ENCODE data around the gene SLC2A5.

Gene SLC2A5

DNA sequence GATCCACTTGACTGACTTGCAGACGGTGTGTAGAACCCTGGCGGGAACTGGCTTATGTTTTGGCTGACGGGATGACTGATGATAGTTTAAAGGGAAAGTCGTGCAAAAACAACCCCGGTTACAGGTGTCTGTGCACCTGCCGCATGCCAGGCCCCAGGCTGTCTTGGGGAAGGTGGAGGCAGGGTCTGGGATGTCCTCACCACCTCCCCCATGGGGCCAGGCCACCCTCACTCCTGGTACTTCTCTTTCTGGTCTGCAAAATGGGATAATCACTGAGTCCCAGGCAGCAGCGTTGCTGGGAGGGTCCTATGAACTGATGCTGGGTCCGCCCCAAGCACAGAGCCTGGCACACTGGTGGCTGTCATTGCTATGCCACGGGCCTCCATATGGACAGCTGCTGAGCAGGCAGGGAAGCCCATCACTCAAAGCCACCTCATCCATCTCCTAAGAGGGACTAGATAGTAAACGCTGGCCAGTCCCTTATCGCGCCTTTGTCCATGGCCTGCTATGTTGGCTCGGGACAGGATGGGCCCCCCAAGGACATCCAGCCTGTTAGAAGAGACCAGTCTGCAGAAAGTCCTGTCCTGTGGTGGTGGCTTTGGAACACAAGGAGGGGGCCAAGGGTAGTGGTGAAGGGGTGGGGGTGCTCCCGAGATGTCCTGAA is 28.2 kb downstream of the SLC2A5 start:
- TF ChIP-seq POLR2AphosphoS5 (IDR thresholded peaks at IDR 0.05; ENCODE audit: low read depth, low read length) (no peak), FOXP2 (optimal IDR thresholded peaks at IDR 0.05; ENCODE audit: borderline replicate concordance, extremely low read depth, extremely low read length, insufficient read depth) (no peak), TAF1 (IDR thresholded peaks at IDR 0.05; ENCODE audit: borderline replicate concordance, insufficient read depth, low read length) (no peak), SIN3A (IDR thresholded peaks at IDR 0.05; ENCODE audit: borderline replicate concordance, insufficient read depth, low read length) (no peak)
- TF ChIP-seq, protein P1, sequence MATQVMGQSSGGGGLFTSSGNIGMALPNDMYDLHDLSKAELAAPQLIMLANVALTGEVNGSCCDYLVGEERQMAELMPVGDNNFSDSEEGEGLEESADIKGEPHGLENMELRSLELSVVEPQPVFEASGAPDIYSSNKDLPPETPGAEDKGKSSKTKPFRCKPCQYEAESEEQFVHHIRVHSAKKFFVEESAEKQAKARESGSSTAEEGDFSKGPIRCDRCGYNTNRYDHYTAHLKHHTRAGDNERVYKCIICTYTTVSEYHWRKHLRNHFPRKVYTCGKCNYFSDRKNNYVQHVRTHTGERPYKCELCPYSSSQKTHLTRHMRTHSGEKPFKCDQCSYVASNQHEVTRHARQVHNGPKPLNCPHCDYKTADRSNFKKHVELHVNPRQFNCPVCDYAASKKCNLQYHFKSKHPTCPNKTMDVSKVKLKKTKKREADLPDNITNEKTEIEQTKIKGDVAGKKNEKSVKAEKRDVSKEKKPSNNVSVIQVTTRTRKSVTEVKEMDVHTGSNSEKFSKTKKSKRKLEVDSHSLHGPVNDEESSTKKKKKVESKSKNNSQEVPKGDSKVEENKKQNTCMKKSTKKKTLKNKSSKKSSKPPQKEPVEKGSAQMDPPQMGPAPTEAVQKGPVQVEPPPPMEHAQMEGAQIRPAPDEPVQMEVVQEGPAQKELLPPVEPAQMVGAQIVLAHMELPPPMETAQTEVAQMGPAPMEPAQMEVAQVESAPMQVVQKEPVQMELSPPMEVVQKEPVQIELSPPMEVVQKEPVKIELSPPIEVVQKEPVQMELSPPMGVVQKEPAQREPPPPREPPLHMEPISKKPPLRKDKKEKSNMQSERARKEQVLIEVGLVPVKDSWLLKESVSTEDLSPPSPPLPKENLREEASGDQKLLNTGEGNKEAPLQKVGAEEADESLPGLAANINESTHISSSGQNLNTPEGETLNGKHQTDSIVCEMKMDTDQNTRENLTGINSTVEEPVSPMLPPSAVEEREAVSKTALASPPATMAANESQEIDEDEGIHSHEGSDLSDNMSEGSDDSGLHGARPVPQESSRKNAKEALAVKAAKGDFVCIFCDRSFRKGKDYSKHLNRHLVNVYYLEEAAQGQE (IDR thresholded peaks at IDR 0.05; ENCODE audit: insufficient read depth in 1 of 2, low read depth in 2 of 2, low read length in 2 of 2), result no peak

DNA sequence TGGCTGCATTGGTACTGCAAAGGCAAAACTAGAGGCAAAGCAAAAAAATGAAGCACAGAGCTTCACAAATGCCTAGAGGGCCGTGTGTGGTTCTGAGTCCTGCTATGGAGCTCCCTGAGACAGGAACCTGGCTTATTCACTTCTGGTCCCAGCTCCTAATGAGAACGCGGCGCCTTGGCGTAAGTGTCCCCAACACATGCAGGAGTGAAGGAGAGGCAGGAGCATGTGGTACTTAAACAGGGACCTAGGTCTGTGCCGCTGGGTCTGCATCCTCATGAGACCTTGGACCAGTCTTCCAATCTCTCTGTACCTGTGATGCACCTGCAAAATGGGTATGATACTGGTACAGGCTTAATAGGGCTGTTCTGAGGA is 28.8 kb downstream of the SLC2A5 start:
- TF ChIP-seq SIN3A (IDR thresholded peaks at IDR 0.05; ENCODE audit: borderline replicate concordance, insufficient read depth, low read length) (no peak), POLR2AphosphoS5 (IDR thresholded peaks at IDR 0.05; ENCODE audit: low read depth, low read length) (no peak)
- TF ChIP-seq, protein P1 (IDR thresholded peaks at IDR 0.05; ENCODE audit: insufficient read depth in 1 of 2, low read depth in 2 of 2, low read length in 2 of 2), result no peak

DNA sequence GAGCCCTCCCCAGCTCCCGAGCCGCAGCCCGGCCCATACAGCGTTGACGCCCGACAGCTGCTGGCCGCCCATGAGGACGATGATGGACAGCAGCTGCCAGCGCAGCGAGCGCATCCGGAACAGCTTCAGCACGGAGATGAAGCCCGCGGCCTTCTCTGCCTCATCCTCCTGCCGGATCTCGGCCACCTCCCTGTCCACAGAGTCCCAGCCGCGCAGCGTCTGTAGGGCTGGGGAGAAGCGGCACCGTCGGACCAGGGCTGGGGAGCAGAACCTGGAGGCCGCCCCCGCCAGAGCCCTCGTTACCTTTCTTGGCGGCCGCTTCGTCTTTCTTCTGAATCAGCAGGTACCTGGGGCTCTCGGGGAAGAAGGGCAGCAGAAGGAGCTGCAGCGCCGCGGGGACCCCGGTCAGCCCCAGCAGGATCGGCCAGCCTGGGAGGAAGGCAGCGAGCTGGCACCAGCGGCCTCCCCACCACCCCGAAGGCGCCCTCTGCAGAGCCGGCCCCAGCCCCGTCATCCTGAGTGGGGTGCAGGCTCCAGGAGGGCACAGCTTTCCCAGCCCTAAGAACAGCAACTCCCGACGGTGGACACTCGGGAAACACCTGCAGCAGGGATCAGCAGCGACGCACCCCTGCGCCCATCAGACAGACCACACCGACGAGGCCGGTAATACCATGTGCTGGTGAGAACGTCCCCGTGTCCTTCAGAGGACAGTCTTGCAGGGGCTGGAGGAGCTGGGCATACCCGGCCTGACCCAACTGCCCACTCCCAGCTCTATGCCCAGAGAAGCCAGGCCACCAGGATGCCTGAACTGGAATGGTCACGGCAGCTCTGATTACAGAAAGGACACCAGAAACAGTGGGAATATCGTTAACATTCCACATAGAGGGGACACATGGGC is 29.4 kb downstream of the SLC2A5 start:
- TF ChIP-seq SIN3A (IDR thresholded peaks at IDR 0.05; ENCODE audit: borderline replicate concordance, insufficient read depth, low read length) (no peak), TAF1 (IDR thresholded peaks at IDR 0.05; ENCODE audit: borderline replicate concordance, insufficient read depth, low read length) (no peak), FOXP2 (optimal IDR thresholded peaks at IDR 0.05; ENCODE audit: borderline replicate concordance, extremely low read depth, extremely low read length, insufficient read depth) (no peak), POLR2AphosphoS5 (IDR thresholded peaks at IDR 0.05; ENCODE audit: low read depth, low read length) (no peak)
- TF ChIP-seq, protein P1 (IDR thresholded peaks at IDR 0.05; ENCODE audit: insufficient read depth in 1 of 2, low read depth in 2 of 2, low read length in 2 of 2), result no peak

DNA sequence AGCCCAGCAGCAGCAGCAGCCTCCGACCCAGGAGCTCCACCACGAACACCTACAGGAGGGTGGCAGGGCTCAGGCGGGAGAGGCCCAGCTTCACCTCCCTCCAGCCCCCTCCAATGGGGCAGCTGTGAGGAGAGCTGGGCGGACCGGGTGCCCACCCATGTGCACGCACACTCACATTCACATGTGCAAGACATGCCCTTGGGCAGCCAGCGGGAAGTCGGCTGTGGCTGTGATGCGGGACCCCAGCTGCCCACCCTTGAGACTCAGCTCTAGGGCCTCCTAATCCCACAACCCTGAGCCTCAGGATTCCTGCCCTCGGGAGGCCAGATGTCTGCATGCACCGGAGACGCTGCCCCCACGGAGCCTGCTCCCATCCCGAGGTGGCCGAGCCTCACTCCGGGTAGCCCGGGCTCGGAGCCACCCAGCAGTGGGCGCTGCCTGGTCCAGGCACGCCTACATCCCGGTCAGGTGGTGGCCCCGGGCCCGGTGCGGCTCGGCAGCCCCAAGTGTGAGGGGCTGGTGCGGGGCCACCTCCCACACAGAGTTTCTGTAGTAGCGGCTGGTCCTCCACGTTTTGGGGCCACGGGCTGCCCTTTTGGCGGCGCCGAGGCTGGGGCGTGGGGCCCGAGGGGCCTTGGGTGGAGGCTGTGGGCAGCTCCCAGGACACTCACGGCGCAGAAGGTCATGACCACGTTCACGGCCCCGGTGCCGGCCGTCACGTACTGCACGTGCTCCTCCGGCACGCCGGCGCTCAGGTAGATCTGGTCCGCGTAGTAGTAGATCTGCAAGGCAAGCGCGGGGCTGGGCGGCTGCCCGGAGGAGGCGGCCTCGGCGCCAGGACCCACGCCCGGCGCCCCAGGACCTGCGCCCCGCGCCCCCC is 30.3 kb downstream of the SLC2A5 start:
- TF ChIP-seq, protein P1 (IDR thresholded peaks at IDR 0.05; ENCODE audit: insufficient read depth in 1 of 2, low read depth in 2 of 2, low read length in 2 of 2), result no peak
- TF ChIP-seq POLR2AphosphoS5 (IDR thresholded peaks at IDR 0.05; ENCODE audit: low read depth, low read length) (no peak), TAF1 (IDR thresholded peaks at IDR 0.05; ENCODE audit: borderline replicate concordance, insufficient read depth, low read length) (no peak), FOXP2 (optimal IDR thresholded peaks at IDR 0.05; ENCODE audit: borderline replicate concordance, extremely low read depth, extremely low read length, insufficient read depth) (no peak), SIN3A (IDR thresholded peaks at IDR 0.05; ENCODE audit: borderline replicate concordance, insufficient read depth, low read length) (no peak)

Measured in PFSK-1 (cell line).